GM19240 (cell line): ENCODE data around the gene TMEM117.
"Not testable (repeated sequence)": the region's sequence is repeated elsewhere in the genome, so short reads cannot be mapped to it uniquely, and the experiment has no call there.

Experiments used
- DNase-seq: peaks from one replicate; pipeline ENCODE4 v3.0.0; 2011; ENCODE audit warnings: low spot score; ENCODE audit not compliant: insufficient read length

TMEM117 gene

GRCh38 chr12:44375694-44376093 lies 539.8 kb downstream of the TMEM117 start:
- DNase-seq, result no peak

GRCh38 chr12:44377443-44378187 lies 541.7 kb downstream of the TMEM117 start:
- DNase-seq, result no peak

GRCh38 chr12:44379113-44379512 lies 543.2 kb downstream of the TMEM117 start:
- not testable (repeated sequence) for DNase-seq

- DNase-seq, result no peak
Observed at GRCh38 chr12:44379831-44380230, 544.0 kb downstream of the TMEM117 start.

- DNase-seq, result no peak
Observed at GRCh38 chr12:44380861-44381260, 545.0 kb downstream of the TMEM117 start.

- DNase-seq, result no peak
Observed at GRCh38 chr12:44381341-44381740, 545.5 kb downstream of the TMEM117 start.

- no peak for DNase-seq
Observed at GRCh38 chr12:44384136-44384535, 548.3 kb downstream of the TMEM117 start.

- no peak for DNase-seq
Observed at GRCh38 chr12:44385964-44386363, 550.1 kb downstream of the TMEM117 start.

- DNase-seq, result no peak
Observed at GRCh38 chr12:44387581-44387980, 551.7 kb downstream of the TMEM117 start.

GRCh38 chr12:44389038-44389437 lies 553.2 kb downstream of the TMEM117 start:
- DNase-seq, result no peak

GRCh38 chr12:44389896-44390295 lies 554.0 kb downstream of the TMEM117 start:
- no peak for DNase-seq

- no peak for DNase-seq
Observed at GRCh38 chr12:44397631-44398030, 561.8 kb downstream of the TMEM117 start.

- DNase-seq, result no peak
Observed at GRCh38 chr12:44403185-44403584, 567.3 kb downstream of the TMEM117 start.

- no peak for DNase-seq
Observed at GRCh38 chr12:44405297-44405696, 569.4 kb downstream of the TMEM117 start.

GRCh38 chr12:44422559-44422958 lies 586.7 kb downstream of the TMEM117 start:
- DNase-seq, result no peak

GRCh38 chr12:44428825-44429224 lies 592.9 kb downstream of the TMEM117 start:
- no peak for DNase-seq

GRCh38 chr12:44431647-44432343 lies 595.9 kb downstream of the TMEM117 start:
- no peak for DNase-seq

GRCh38 chr12:44433659-44434058 lies 597.8 kb downstream of the TMEM117 start:
- DNase-seq, result no peak

- no peak for DNase-seq
Observed at GRCh38 chr12:44436756-44437155, 600.9 kb downstream of the TMEM117 start.
